ENCODE measurements around the gene BRCA1. TPM values are rescaled to one million over a fixed set of nuclear protein-coding genes. Genes with fewer than 3 reads are reported as not detected.
A peak's percentile ranks its signal among the peaks of the same experiment; 100 is the strongest.

The BRCA1 gene
- total RNA-seq, 4 donors from 2014 or later: 4.6 to 9.8 (median 6.9) TPM

- TF ChIP-seq CTCF (IDR thresholded peaks at IDR 0.05) (no peak), POLR2A (IDR thresholded peaks at IDR 0.05) (no peak), EP300 (IDR thresholded peaks at IDR 0.05) (no peak)
- Histone ChIP-seq H3K36me3 (peaks cover 0 to 53% (median 0%) of the 10 kb centered on the region in 3 donors), H3K4me3 (no peak overlapping the region), H3K27ac (peak overlapping the region in 2 of 4 donors; percentile 94 to 97), H3K27me3 (no peaks in the 10 kb centered on the region), H3K9me3 (no peaks in the 10 kb centered on the region), H3K4me1 (peaks cover 0 to 80% (median 47%) of the 10 kb centered on the region in 4 donors)
- WGBS, 2 donors: 54 to 56% methylated on average over 19 of the region's 19 CpGs
- DNase-seq (ENCODE audit: low spot score in 2 of 2): no peak
Observed at GRCh38 chr17:43018008-43018853, 106.9 kb downstream of the BRCA1 start.

GRCh38 chr17:43016216-43016615 is 108.9 kb downstream of the BRCA1 start:
- no peak for DNase-seq (ENCODE audit: low spot score in 2 of 2)
- H3K4me1 ChIP-seq: peaks cover 0 to 93% (median 50%) of the 10 kb centered on the region in 4 donors
- H3K27ac ChIP-seq: peak overlapping the region in 3 of 4 donors; percentile 70 to 88 (median 76)
- no peaks in the 10 kb centered on the region for H3K27me3 ChIP-seq
- TF ChIP-seq CTCF (IDR thresholded peaks at IDR 0.05): no peak
- no peak for TF ChIP-seq POLR2A (IDR thresholded peaks at IDR 0.05)
- TF ChIP-seq EP300 (IDR thresholded peaks at IDR 0.05): no peak
- 81 to 92% methylated on average over 4 of the region's 7 CpGs for WGBS, 2 donors
- H3K9me3 ChIP-seq: no peaks in the 10 kb centered on the region
- H3K36me3 ChIP-seq: peaks cover 0 to 59% (median 0%) of the 10 kb centered on the region in 3 donors
- no peak overlapping the region for H3K4me3 ChIP-seq

GRCh38 chr17:43015579-43015978 is 109.6 kb downstream of the BRCA1 start:
- WGBS, 2 donors: 25 to 35% methylated on average over 9 of the region's 9 CpGs
- peaks cover 0 to 59% (median 0%) of the 10 kb centered on the region in 3 donors for H3K36me3 ChIP-seq
- H3K27ac ChIP-seq: peak overlapping the region; percentile 49 to 88 (median 73)

GRCh38 chr17:43014649-43015542 is 110.3 kb downstream of the BRCA1 start:
- TF ChIP-seq EP300 (IDR thresholded peaks at IDR 0.05): no peak
- no peak for TF ChIP-seq CTCF (IDR thresholded peaks at IDR 0.05)
- TF ChIP-seq POLR2A (IDR thresholded peaks at IDR 0.05): no peak
- peaks cover 0 to 59% (median 0%) of the 10 kb centered on the region in 3 donors for H3K36me3 ChIP-seq

More at GRCh38 chr17:43015579-43015978, 109.6 kb downstream of the BRCA1 start:
- Histone ChIP-seq H3K27me3 (no peaks in the 10 kb centered on the region), H3K9me3 (no peaks in the 10 kb centered on the region), H3K4me1 (peaks cover 0 to 94% (median 56%) of the 10 kb centered on the region in 4 donors), H3K4me3 (no peak overlapping the region)
- DNase-seq (ENCODE audit: low spot score in 2 of 2): no peak
- TF ChIP-seq EP300 (IDR thresholded peaks at IDR 0.05): peak in 1 of 2 donors; percentile 52
- TF ChIP-seq CTCF (IDR thresholded peaks at IDR 0.05): no peak

More at GRCh38 chr17:43014649-43015542, 110.3 kb downstream of the BRCA1 start:
- Histone ChIP-seq H3K9me3 (no peaks in the 10 kb centered on the region), H3K27ac (peak overlapping the region; percentile 49 to 88 (median 73)), H3K27me3 (no peaks in the 10 kb centered on the region), H3K4me1 (peaks cover 0 to 94% (median 51%) of the 10 kb centered on the region in 4 donors), H3K4me3 (no peak overlapping the region)
- DNase-seq (ENCODE audit: low spot score in 2 of 2): no peak
- WGBS, 2 donors: 59 to 67% methylated on average over 8 of the region's 8 CpGs

Data from tibial nerve (tissue), 4 donors.